DMS 273 (cell line): ENCODE results near the gene CDH13.
"Not testable (repeated sequence)": the region's sequence is repeated elsewhere in the genome, so short reads cannot be mapped to it uniquely, and the experiment has no call there.

Source experiments
- DNase-seq: peaks from one replicate; lab custom pipeline; 2025; ENCODE audit not compliant: unreplicated experiment; lab: John Stamatoyannopoulos, UW

CDH13 gene

DNA sequence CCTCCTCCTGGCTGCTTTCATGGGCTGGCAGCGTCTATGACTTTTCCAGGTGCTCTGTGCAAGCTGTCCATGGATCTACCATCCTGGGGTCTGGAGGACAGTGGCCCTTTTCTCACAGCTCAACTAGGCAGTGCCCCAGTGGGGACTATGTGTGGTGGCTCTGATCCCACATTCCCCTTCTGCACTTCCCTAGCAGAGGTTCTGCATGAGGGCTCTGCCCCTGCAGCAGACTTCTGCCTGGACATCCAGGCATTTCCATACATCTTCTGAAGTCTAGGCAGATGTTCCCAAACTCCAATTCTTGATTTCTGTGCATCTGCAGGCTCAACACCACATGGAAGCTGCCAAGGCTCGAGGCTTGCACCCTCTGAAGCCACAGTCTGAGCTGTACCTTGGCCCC lies 307.2 kb downstream of the CDH13 start:
- not testable (repeated sequence) for DNase-seq

DNA sequence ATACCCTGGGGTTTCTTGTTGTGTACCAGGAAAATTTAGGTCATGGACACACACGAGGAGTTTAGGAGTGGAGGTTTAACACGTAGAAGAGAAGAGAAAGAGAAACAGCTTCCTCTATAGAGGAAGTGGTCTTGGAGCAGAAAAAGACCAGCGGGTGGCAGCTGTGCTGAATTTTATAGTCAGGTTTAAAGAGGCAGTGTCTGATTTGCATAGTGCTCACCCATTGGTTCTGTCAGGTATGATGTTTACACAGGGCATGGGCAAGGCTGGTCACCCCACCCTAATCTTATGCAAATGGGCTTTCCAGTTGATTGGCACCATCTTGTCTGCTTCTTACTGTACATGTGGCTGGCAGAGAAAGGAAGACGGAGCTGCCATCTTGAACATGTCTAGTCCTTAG lies 309.0 kb downstream of the CDH13 start:
- DNase-seq = peak; percentile 1

GRCh38 chr16:82936941-82937551 lies 310.3 kb downstream of the CDH13 start:
- DNase-seq = no peak

GRCh38 chr16:82937926-82938520 lies 311.3 kb downstream of the CDH13 start:
- DNase-seq = no peak

- DNase-seq = no peak
These were observed 316.6 kb downstream of the CDH13 start for GRCh38 chr16:82943371-82943770.

GRCh38 chr16:82945420-82946101 lies 318.8 kb downstream of the CDH13 start:
- no peak for DNase-seq

DNA sequence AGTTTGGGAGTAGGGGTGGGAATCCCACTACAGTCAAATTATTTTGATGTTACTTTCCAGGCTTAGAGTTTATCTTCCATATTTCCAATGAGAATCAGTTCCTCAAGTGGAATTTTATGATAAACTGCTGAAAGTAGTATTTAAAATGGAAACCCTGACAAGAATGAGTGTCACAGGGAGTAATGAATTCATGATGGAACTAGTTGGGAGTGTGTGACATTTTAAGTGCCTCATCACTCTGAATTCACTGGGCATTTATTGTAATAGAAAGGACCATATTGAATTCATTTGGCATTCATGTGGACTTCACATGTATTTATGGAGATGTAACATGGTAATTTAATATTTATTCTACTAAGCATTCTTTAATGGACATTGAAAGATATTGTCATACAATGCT lies 320.9 kb downstream of the CDH13 start:
- no peak for DNase-seq

DNA sequence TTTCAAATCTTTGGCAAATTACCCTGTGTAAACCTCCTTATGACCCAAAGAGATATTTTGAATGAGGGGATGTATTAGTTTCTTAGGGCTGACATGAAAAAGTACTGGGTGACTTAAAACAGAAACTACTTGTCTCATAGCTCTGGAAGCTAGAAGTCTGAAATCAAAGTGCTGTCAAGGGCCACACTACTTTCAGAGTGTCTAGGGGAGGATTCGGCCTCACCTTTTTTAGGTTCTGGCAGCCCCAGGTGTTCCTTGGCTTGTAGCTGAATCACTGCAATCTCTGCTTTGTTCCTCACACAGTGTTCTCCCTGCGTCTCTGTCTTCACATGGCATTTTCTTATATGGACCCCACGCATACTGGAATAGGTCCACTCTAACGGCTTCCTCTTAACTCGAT lies 322.2 kb downstream of the CDH13 start:
- DNase-seq = no peak

- DNase-seq = no peak
These were observed 326.7 kb downstream of the CDH13 start for GRCh38 chr16:82953517-82953916.

- DNase-seq = no peak
These were observed 327.6 kb downstream of the CDH13 start for GRCh38 chr16:82954224-82954929.

DNA sequence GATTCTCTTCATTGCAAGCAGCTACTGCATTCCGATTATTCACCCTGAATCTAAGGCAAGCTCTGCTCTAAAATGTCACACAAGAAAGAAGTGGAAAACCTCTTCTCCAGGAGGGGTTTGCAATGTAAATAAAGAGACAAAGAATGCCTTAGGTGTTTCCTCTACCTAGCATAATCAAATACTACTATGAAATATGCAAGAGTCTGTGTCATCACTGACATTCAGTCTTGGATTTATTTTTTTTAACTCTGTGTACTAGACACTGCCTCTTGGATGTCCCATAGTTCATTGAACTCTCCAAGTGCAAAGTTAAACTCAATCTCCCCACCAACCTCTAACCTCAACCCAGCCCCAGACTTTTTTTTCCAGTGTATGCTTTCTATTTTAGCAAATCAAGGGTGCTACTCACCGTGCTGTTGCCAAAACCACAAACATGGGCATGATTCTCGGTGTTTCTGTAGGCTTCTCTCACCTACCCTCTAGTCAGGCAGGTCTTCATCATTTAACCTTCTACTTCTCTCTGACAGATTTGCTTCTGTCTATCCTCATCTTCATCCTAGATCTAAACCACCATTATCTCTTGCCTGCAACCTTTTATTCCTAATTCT lies 329.1 kb downstream of the CDH13 start:
- DNase-seq = no peak

- DNase-seq = no peak
These were observed 330.4 kb downstream of the CDH13 start for GRCh38 chr16:82957212-82957611.

DNA sequence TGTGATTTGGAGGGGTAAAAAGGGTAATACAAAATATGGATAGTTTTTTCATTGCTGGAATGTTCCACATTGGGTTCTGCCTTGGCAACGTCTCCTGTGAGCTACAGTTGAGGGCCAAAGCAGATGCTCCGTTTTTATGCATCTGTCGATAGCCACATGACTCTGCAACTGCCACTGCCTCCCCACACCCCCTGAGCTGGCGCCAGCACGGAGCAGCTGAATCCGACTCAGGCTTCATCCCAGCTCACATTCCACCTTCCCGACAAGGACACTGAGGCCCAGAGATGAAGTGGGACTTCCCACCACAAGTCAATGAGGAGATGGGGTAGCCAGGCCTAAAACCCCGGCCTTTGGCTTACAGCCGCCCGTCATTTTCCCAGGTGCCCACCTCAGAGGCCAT lies 334.1 kb downstream of the CDH13 start:
- DNase-seq = no peak

GRCh38 chr16:82963653-82964052 lies 336.9 kb downstream of the CDH13 start:
- DNase-seq = no peak

- DNase-seq = no peak
These were observed 339.0 kb downstream of the CDH13 start for GRCh38 chr16:82965808-82966207.

GRCh38 chr16:82967424-82967823 lies 340.7 kb downstream of the CDH13 start:
- DNase-seq = no peak

GRCh38 chr16:82971126-82971525 lies 344.4 kb downstream of the CDH13 start:
- DNase-seq = no peak

DNA sequence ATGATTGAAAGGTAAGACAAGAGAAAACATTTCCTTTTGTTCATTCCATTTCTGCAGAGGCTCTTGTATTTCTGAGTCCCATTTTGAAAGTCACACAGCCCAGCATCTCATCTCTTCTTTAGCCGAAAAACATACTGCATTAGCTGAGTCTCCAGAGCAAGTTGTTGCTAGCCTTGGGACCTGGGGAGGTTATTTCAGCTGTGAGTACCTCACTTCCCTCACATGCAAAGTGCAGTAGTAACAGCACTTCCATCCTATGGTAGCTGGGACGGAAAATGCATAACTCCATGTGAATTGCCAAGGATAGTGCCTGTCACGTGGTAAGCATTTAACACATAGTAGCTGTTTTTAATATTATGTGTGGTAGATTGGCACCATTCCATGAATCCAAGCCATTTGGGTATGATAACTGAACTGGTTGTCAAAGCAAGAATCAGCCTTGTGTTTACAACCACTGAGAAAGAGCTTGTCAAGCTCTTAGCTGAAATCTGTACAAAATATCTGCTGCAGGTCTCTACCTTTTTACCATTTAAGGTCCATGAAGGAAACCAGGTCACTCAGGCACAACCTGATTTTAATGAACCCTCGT lies 345.7 kb downstream of the CDH13 start:
- no peak for DNase-seq

DNA sequence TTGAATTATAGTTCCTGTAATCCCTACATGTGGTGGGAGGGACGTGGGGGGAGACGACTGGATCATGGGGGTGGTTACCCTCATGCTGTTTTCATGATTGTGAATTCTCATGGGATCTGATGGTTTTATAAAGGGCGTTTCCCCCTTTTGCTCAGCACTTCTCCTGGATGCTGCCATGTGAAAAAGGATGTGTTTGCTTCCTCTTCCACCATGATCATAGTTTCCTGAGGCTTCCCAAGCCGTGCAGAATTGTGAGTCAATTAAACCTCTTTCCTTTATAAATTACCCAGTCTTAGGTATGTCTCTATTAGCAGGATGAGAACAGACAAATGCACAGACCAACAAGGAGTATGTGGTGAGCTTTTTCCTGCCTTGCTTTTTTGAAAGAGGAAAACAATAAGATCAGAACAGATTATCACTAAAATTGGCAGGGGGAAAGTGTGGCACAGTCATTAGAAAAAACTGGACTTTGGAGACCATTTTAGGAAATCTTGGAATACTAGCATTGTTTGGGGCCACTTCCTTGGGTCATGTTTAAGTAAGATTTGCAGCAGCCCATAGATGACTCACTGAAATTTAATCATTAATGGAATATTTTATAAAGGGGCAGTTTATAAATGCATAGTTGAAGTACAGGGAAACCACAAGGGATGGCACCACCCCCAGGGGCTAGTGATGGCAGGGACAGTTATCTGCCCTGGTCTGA lies 352.8 kb downstream of the CDH13 start:
- DNase-seq = no peak

DNA sequence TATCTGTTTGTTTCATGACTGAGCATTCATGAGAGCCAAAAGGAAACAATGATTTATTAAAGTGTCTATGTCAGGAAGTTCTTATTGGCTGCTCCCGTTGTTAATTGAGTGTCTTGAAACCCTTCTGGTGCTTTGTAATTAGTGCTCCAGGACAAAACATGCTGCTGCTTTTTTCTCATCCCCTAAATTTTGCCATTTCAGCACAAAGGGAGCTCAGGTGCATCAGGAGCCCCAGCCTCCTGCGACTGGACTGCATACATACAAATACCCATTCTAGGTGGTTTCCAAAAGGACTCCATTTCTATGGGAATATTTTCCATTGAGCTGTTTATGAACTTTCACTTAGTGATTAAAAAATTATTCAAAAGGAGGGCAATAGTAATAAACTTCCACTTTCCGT lies 354.0 kb downstream of the CDH13 start:
- no peak for DNase-seq

- no peak for DNase-seq
These were observed 361.0 kb downstream of the CDH13 start for GRCh38 chr16:82987767-82988166.
